Ishikawa (cell line): Measurements from ENCODE around the gene WNT8B.

Experiments used
- CEBPB ChIP-seq: IDR thresholded peaks from 2 replicates; pipeline ENCODE4 v1.6.1; 2012
- CREB1 ChIP-seq: IDR thresholded peaks from 2 replicates; pipeline ENCODE4 v1.6.1; 2012; ENCODE audit warnings: low read depth
- EGR1 ChIP-seq: IDR thresholded peaks from 2 replicates; pipeline ENCODE4 v1.6.1; 2012
- EP300 ChIP-seq: IDR thresholded peaks from 2 replicates; pipeline ENCODE4 v1.6.1; 2012; ENCODE audit warnings: borderline replicate concordance
- FOXM1 ChIP-seq: IDR thresholded peaks from 2 replicates; pipeline ENCODE4 v1.6.1; 2012; ENCODE audit warnings: low read depth, borderline replicate concordance
- MAX ChIP-seq: IDR thresholded peaks from 2 replicates; pipeline ENCODE4 v1.6.1; 2012
- NFIC ChIP-seq: IDR thresholded peaks from 2 replicates; pipeline ENCODE4 v1.6.1; 2012
- RAD21 ChIP-seq: IDR thresholded peaks from 2 replicates; pipeline ENCODE4 v1.6.1; 2012; ENCODE audit warnings: low read depth
- TAF1 ChIP-seq: IDR thresholded peaks from 2 replicates; pipeline ENCODE4 v1.6.1; 2012; ENCODE audit warnings: low read depth, mild to moderate bottlenecking
- TCF12 ChIP-seq: IDR thresholded peaks from 2 replicates; pipeline ENCODE4 v1.6.1; 2012; ENCODE audit warnings: low read depth
- TEAD4 ChIP-seq: IDR thresholded peaks from 2 replicates; pipeline ENCODE4 v1.6.1; 2012
- YY1 ChIP-seq: IDR thresholded peaks from 2 replicates; pipeline ENCODE4 v1.6.1; 2012; ENCODE audit warnings: low read depth
- ZBTB7A ChIP-seq: IDR thresholded peaks from 2 replicates; pipeline ENCODE4 v1.6.1; 2012; ENCODE audit warnings: low read depth
- TF ChIP-seq, protein P1 (sequence below): IDR thresholded peaks from 2 replicates; pipeline ENCODE4 v1.6.1; 2012; ENCODE audit warnings: low read depth, mild to moderate bottlenecking
- TF ChIP-seq, protein P2 (sequence below): IDR thresholded peaks from 2 replicates; pipeline ENCODE4 v1.6.1; 2012

WNT8B gene

GRCh38 chr10:100496567-100496966 is 33.8 kb downstream of the WNT8B start:
- TF ChIP-seq EP300 (no peak), MAX (no peak), TCF12 (no peak), NFIC (no peak), FOXM1 (no peak), YY1 (no peak), TEAD4 (no peak), EGR1 (no peak), CEBPB (no peak), ZBTB7A (no peak), CREB1 (no peak), RAD21 (no peak), TAF1 (no peak)
- TF ChIP-seq, protein P1, sequence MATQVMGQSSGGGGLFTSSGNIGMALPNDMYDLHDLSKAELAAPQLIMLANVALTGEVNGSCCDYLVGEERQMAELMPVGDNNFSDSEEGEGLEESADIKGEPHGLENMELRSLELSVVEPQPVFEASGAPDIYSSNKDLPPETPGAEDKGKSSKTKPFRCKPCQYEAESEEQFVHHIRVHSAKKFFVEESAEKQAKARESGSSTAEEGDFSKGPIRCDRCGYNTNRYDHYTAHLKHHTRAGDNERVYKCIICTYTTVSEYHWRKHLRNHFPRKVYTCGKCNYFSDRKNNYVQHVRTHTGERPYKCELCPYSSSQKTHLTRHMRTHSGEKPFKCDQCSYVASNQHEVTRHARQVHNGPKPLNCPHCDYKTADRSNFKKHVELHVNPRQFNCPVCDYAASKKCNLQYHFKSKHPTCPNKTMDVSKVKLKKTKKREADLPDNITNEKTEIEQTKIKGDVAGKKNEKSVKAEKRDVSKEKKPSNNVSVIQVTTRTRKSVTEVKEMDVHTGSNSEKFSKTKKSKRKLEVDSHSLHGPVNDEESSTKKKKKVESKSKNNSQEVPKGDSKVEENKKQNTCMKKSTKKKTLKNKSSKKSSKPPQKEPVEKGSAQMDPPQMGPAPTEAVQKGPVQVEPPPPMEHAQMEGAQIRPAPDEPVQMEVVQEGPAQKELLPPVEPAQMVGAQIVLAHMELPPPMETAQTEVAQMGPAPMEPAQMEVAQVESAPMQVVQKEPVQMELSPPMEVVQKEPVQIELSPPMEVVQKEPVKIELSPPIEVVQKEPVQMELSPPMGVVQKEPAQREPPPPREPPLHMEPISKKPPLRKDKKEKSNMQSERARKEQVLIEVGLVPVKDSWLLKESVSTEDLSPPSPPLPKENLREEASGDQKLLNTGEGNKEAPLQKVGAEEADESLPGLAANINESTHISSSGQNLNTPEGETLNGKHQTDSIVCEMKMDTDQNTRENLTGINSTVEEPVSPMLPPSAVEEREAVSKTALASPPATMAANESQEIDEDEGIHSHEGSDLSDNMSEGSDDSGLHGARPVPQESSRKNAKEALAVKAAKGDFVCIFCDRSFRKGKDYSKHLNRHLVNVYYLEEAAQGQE, result no peak
- TF ChIP-seq, protein P2, sequence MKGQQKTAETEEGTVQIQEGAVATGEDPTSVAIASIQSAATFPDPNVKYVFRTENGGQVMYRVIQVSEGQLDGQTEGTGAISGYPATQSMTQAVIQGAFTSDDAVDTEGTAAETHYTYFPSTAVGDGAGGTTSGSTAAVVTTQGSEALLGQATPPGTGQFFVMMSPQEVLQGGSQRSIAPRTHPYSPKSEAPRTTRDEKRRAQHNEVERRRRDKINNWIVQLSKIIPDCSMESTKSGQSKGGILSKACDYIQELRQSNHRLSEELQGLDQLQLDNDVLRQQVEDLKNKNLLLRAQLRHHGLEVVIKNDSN, result no peak

DNA sequence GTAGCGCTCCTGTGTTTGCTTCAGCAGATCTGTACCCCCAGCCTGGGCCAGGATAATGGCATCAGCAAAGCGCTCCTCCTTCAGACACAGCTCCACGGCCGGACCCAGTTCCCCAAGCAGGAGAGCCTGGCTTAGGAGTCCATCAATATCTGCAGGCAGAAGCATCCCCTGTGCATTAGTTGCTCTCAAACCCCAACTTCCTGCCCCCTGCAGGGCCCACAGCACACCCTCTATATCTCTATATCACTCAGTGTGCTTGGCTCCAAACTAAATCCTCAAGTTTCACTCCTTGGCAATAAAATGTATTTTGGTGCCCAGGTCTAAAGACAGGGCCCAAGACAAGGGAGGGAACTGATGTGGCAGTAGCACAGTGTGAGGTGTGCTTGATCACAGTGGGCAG is 35.2 kb downstream of the WNT8B start:
- TF ChIP-seq CEBPB, result no peak
- TF ChIP-seq, protein P1, result no peak
- TF ChIP-seq YY1, result no peak
- no peak for TF ChIP-seq NFIC
- TF ChIP-seq, protein P2, result no peak
- no peak for TF ChIP-seq TAF1
- TF ChIP-seq EP300, result no peak
- no peak for TF ChIP-seq MAX
- TF ChIP-seq EGR1, result no peak
- TF ChIP-seq CREB1, result no peak
- no peak for TF ChIP-seq RAD21
- no peak for TF ChIP-seq ZBTB7A
- TF ChIP-seq TEAD4, result no peak

DNA sequence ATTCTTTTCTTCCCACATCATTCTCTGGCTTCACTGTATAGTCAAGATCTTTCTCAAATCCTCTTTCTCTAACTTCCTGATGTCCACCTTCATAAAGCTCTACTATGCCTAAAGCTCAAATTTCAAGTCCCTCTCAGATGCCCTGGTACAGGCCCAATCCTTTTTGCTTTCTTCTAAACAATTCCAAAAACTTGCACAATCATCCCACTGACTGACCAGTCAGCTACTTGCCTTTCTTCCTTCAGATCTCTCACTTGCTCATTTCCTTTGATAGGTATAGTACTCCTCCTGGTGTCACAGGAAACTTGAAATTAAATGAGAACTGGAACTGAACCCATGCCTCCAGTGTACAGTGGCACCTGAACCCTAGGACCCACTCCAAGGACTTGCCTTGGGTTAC is 38.6 kb downstream of the WNT8B start:
- no peak for TF ChIP-seq MAX
- no peak for TF ChIP-seq CREB1
- TF ChIP-seq, protein P1, result no peak
- no peak for TF ChIP-seq YY1

- TF ChIP-seq TEAD4, result no peak
- TF ChIP-seq, protein P2, result no peak
- no peak for TF ChIP-seq ZBTB7A
- TF ChIP-seq TAF1, result no peak
- TF ChIP-seq EGR1, result no peak
- no peak for TF ChIP-seq CREB1
- no peak for TF ChIP-seq YY1
- no peak for TF ChIP-seq EP300
- TF ChIP-seq TCF12, result no peak
These were observed 40.2 kb downstream of the WNT8B start for GRCh38 chr10:100502926-100503494.
